NCI-H2171 (cell line): Measurements from ENCODE around the gene CDC123.
A peak's percentile ranks its signal among the peaks of the same experiment; 100 is the strongest.
"Not testable (repeated sequence)": the region's sequence is repeated elsewhere in the genome, so short reads cannot be mapped to it uniquely, and the experiment has no call there.

Source experiments
- DNase-seq: peaks from one replicate; lab custom pipeline; 2025; lab: John Stamatoyannopoulos, UW

CDC123 gene

GRCh38 chr10:12235796-12236195 lies 39.8 kb downstream of the CDC123 start:
- no peak for DNase-seq

- DNase-seq: no peak
Observed at GRCh38 chr10:12237265-12238220, 41.6 kb downstream of the CDC123 start.

DNA sequence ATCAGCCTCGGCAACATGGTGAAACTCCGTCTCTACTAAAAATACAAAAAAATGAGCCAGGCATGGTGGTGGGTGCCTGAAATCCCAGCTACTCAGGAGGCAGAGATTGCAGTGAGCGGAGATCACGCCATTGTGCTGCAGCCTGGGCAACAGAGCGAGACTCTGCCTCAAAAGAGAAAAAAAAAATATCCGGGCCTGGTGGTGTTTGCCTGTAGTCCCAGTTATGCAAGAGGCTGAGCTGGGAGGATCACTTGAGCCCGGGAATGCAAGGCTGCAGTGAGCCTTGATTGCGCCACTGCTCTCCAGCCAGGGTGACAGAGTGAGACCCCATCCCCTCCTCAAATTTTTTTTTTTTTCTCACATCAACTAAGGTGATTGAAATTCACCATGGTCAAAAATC lies 42.8 kb downstream of the CDC123 start:
- no peak for DNase-seq

GRCh38 chr10:12241810-12242529 lies 46.0 kb downstream of the CDC123 start:
- DNase-seq: no peak

DNA sequence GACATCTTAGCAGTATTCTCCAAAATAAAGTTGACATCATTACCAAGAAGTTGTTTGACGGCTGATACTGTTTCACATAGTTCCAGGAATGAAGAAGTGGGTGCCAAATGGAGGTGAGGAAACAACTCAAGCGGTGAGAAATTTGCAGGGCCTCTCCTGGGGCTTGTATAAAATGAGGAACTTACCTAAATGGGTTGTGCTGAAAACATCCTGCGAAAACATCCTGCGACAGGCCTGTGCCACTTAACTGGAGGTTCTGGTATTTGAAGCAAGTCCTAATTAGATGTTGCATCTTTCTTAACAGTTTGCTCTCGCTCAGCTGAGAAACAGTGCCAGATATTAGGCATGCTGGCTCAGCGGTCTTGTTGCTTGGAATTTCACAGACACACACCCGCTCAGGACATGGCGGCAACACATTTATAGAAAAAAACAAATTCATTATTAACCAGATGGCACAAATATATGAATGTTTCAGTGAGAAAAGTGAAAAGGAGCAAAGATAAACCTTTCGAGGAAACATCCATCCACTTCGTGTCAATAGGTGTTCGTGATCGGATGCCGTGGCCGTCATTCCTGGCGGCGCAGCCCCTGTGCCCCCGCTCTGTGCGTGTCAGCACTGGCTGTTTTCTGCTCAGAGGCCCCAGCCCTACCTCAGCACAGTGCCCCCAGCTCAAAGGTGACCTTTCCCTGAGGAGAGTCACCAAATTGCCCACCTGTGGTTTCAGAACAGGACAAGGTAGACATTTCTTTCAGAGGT lies 48.1 kb downstream of the CDC123 start:
- no peak for DNase-seq

GRCh38 chr10:12250181-12250580 lies 54.2 kb downstream of the CDC123 start:
- DNase-seq: no peak

- DNase-seq: not testable (repeated sequence)
Observed at GRCh38 chr10:12250702-12251101, 54.7 kb downstream of the CDC123 start.

DNA sequence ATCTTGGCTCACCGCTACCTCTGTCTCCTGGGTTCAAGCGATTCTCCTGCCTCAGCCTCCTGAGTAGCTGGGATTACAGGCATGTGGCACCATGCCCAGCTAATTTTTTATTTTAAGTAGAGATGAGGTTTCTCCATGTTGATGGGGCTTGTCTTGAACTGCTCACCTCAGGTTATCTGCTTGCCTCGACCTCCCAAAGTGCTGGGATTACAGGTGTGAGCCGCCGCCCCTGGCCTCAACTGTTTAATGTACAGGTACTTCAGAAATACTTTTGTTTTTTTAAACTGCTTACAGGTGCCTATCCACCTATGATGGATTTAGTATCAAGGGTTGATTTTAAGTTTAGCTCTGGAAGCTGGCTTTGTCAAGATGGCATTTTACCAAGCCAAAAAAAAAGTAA lies 55.6 kb downstream of the CDC123 start:
- DNase-seq: no peak

DNA sequence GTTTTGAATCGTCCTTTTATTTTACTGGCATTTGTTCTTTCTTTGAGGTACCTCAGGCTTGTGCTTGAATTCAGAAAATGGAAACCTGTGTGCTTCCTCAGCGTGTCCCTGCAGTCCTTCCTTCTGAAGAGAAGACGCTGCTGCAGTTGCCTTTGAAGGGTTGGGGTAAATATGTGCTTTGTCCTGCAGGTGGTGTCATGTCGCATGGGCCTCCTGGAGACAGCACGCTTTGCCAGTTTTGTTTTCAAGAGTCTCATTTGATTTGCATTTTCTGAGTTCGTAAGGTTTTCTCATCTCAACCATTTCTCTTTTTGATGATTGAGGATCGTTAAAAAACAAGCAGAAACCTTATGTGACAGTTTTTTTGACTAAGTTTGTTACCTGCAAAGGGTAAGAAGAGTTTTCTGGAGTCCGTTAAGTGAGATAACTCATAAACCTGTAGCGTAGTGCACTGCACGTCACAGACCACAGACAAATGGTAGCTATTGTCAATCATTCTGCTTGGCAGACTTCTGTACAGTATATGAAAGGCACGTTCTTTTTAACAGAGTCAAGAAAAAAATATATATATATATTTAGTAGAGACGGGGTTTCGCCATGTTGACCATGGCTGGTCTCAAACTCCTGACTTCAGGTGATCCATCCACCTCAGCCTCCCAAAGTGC lies 57.0 kb downstream of the CDC123 start:
- no peak for DNase-seq

DNA sequence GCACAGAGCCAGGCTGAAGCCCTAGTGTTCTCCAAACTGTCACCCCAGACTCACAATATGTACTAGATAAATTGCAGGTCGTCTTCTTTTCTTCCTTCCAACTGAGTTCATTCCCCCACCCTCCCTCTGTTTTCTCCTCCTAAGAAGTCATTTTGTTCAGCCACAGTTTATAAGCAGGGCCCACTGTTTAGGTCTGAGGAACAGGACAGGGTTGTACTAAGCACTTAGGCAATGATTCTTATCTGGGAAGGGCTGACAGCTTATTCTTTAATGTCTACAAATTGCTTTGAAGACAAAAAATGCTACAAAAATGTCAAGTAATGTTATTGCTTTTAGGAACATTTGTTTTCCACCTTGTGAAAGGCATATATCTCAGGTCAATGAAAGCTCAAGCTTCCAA lies 59.1 kb downstream of the CDC123 start:
- no peak for DNase-seq

GRCh38 chr10:12259988-12260387 lies 64.0 kb downstream of the CDC123 start:
- DNase-seq: no peak

- no peak for DNase-seq
Observed at GRCh38 chr10:12262278-12262981, 66.4 kb downstream of the CDC123 start.

DNA sequence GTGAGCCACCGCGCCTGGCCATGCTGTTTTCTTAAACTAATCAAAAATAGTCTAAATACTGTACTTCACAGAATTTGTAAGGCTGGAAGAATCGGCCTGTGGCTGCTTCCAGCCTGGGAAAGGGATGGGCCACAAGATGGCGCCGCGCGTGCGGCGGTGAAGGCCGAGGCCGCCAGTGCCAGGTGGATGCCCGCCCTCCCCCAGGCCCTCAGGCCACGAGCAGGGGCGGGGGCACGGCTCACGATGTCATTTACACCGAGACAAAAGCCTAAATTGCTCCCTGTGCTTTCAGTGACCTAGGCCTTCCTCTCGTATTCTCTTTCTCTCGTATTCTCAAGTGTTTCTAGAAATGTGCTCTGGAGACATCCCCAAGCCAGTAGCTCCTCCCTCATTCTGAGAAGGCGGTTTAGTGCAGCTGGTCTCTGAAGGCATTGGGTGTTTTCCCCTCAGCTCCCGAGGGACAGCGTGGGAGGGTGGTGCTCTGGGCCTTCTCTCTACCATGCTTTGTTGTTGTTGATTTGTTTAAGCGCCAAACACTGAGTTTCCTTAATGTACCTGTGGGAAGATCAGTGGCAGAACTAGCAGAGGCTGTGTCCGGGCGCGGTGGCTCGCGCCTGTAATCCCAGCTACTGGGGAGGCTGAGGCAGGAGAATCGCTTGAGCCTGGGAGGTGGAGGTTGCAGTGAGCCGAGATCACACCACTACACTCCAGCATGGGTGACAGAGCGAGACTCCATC lies 68.4 kb downstream of the CDC123 start:
- DNase-seq: peak; percentile 78

GRCh38 chr10:12269056-12269455 lies 73.1 kb downstream of the CDC123 start:
- no peak for DNase-seq

DNA sequence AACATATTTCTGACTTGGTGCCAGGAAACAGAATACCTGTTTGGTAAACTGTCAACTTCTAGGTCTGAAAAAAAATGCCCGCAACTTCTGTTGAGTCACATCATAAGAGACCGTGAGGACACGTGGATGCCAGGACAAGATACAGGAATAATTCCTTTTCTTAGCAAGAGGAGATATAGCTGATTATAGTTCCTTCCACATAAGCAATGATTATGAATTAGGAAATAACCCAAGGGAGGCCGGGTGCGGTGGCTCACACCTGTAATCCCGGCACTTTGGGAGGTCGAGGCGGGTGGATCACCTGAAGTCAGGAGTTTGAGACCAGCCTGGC lies 75.2 kb downstream of the CDC123 start:
- no peak for DNase-seq

DNA sequence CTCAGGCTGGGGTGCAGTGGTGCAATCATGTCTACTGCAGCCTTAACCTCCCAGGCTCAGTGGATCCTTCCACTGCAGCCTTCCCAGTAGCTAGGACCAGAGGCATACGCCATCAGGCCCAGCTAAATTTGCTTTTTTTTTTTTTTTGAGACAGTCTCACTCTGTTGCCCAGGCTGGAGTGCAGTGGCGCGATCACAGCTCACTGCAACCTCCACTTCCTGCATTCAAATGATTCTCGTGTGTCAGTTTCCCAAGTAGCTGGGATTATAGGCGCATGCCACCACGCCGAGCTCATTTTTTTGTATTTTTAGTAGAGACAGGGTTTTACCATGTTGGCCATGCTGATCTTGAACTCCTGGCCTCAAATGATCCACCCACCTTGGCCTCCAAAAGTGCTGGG lies 81.9 kb downstream of the CDC123 start:
- not testable (repeated sequence) for DNase-seq

DNA sequence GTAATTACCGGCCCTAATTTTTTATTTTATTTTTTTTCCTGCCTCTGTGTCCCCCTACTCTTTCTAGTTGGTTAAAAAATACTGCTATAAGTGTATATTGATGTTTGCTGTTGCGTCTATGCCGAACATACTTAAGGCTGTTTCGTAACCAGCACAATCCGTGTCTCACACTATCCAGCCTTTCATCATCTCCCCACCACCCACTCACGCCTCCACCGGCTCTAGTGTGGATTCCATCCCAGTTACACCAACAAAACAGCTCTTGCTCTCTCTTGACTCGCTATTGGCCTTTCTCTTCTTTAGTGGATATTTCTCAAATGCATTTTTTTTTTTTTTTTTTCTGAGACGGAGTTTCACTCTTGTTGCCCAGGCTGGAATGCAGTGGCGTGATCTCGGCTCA lies 83.3 kb downstream of the CDC123 start:
- DNase-seq: no peak

- DNase-seq: no peak
Observed at GRCh38 chr10:12287772-12288171, 91.8 kb downstream of the CDC123 start.

DNA sequence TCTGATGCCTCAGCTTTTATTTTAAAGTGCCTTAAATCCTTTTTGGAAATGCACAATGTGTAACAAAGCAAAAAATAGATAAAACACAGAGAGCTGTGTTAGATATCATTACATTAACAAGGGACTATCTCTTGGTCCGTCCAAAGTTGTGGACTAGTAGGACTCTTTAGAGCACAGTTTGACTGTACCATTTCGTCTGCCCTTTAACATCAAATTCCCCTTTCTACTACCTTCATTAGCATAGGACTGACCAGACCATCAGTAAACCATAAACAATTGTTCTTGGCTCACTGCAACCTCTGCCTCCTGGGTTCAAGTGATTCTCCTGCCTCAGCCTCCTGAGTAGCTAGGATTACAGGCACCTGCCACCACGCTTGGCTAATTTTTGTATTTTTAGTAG lies 101.8 kb downstream of the CDC123 start:
- DNase-seq: not testable (repeated sequence)

- DNase-seq: no peak
Observed at GRCh38 chr10:12299222-12299965, 103.4 kb downstream of the CDC123 start.
